SU-DHL-6 (cell line): ENCODE results near the gene SPRR2B.

ENCODE experiments used
- EZH2phosphoT487 ChIP-seq: fragments of 200-600 bp; sonication (generic), shearing (Covaris generic); conservative IDR thresholded peaks from 2 replicates; pipeline ENCODE4 v1.6.1; 2018; ENCODE audit warnings: mild to moderate bottlenecking, antibody characterized with exemption, low read length, moderate library complexity, mixed read lengths
- TF ChIP-seq, protein P1 (sequence below): fragments of 200-600 bp; sonication (generic); IDR thresholded peaks from one replicate; pipeline ENCODE4 v1.5.1; 2017; ENCODE audit warnings: antibody characterized with exemption, mild to moderate bottlenecking, low read length, moderate library complexity; ENCODE audit not compliant: insufficient read depth, poor library complexity, severe bottlenecking

DNA sequence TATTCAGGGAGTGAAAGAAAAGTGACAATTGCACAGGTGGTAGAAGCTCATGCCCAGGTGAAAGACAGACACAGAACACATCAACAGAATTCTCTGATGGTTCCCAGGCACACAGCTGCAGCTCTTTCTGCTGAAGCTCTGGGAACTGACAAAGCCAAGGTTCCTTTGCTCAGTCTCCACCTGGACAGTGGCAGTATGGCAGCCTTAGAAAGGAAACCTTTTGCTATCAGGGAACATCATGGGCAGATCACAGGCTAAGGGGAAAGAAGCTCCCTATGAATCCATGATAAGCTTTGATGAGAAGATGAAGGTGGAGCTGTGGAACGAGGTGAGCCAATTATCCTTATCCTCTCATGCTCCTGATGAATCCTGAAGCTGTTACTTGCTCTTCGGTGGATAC lies 1.2 kb downstream of the SPRR2B start:
- TF ChIP-seq, protein P1, sequence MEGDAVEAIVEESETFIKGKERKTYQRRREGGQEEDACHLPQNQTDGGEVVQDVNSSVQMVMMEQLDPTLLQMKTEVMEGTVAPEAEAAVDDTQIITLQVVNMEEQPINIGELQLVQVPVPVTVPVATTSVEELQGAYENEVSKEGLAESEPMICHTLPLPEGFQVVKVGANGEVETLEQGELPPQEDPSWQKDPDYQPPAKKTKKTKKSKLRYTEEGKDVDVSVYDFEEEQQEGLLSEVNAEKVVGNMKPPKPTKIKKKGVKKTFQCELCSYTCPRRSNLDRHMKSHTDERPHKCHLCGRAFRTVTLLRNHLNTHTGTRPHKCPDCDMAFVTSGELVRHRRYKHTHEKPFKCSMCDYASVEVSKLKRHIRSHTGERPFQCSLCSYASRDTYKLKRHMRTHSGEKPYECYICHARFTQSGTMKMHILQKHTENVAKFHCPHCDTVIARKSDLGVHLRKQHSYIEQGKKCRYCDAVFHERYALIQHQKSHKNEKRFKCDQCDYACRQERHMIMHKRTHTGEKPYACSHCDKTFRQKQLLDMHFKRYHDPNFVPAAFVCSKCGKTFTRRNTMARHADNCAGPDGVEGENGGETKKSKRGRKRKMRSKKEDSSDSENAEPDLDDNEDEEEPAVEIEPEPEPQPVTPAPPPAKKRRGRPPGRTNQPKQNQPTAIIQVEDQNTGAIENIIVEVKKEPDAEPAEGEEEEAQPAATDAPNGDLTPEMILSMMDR, result no peak
- TF ChIP-seq EZH2phosphoT487, result no peak
